ENCODE results near the gene ADCY5.

The ADCY5 gene

GRCh38 chr3:123406598-123406997, 42.3 kb downstream of the ADCY5 start:
- DNase-seq (ENCODE audit: low read depth in 3 of 3), result no peak

GRCh38 chr3:123405936-123406510, 42.9 kb downstream of the ADCY5 start:
- no peak for DNase-seq (ENCODE audit: low read depth in 3 of 3)

GRCh38 chr3:123405021-123405420, 43.9 kb downstream of the ADCY5 start:
- no peak for DNase-seq (ENCODE audit: low read depth in 3 of 3)

DNA sequence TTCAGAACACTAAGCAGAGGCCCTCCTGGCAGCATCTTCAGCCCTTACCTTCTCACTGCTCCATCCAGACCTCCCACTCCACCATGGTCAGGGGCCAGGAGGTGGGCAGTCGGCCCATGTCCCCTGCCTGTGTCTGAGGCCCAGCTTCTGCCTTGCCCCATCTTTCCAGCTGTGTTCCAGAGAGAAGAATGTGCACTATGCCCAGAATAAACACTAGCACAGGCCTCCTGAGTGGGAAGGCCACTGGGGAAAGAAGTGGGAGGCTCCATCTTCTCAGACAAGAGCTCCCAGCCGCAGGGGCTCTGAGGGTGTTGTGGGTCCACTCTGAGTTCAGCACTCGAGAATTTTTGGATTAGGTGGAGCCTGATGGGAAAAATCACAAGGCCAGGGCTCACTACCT, 44.5 kb downstream of the ADCY5 start:
- DNase-seq (ENCODE audit: low read depth in 3 of 3), result no peak

GRCh38 chr3:123401836-123402530, 46.9 kb downstream of the ADCY5 start:
- no peak for DNase-seq (ENCODE audit: low read depth in 3 of 3)

DNA sequence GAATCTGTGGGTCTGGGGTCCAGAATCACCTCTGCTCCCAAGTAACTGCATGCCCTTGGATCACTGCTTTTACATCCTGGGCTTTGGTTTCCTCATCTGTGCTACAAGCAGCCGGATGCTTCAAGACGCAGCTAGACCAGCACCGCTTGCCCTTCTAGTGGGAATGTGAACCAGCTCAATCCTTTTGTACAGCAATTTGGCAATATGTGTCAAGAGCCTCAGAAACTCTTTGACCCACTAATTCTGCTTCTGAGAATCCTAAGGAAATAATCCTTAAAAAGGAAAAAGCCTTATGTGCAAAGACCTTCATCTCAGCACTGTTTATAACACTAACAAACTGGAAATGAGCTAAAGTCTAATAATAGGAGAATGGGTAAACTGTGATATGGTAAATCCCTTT, 48.7 kb downstream of the ADCY5 start:
- DNase-seq (ENCODE audit: low read depth in 3 of 3), result no peak

DNA sequence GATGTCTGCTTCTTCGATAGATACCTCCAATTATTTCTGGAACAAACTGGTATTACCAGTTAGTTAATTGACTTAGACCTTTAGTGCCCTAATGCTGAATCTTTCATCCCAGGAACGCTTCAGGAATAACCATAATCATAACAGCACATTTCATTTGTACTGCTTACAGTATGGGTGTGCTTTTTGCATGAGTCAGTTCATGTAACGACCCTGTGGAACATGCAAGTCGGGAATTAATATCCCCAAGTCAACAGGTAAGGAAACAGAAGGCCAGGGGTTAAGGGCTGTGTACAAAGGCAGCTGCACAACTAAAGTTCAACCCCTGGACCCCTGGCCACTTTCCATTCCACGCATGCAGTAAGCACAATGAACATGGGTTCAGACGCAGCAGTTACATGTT, 49.2 kb downstream of the ADCY5 start:
- no peak for DNase-seq (ENCODE audit: low read depth in 3 of 3)

DNA sequence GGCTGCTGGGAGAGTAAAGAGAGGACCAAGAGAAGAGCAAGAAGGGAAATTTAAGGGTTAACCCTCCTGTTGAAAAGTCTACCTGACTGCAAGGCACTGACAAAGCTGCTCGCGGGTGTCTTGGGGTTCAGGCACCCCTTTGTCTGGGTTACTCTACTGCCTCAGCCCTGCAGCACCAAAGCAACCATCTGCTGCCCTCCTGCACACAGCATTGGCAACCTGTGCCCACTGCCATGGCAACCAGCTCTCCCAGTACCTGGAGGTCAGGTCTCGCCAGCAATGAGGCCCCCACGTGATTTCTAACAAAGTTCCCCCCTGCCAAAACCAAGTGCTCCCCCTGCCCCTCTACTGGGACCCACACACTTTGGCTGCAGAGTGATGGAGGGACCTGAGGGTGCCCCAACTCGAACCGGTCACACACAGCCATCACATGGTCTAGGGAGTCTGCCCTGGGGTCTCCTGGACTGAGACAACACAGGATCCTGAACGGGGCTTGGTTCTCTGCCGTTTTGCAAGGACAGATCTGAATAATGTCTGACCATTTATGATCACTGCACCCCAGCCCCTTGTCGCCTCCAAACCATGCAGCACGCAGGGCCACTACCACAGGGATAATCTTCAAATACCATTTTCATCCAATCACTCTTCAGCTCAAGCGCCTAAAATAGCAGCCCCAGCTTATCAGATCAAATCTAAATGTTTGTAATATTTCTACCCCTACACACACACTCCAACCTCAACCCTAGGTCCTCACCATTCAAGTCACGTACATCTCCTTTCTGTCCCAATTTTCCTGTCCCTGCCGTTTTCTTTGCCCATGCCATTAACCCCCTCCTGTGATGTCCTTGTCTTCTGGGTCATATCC, 50.7 kb downstream of the ADCY5 start:
- DNase-seq (ENCODE audit: low read depth in 3 of 3), result no peak

DNA sequence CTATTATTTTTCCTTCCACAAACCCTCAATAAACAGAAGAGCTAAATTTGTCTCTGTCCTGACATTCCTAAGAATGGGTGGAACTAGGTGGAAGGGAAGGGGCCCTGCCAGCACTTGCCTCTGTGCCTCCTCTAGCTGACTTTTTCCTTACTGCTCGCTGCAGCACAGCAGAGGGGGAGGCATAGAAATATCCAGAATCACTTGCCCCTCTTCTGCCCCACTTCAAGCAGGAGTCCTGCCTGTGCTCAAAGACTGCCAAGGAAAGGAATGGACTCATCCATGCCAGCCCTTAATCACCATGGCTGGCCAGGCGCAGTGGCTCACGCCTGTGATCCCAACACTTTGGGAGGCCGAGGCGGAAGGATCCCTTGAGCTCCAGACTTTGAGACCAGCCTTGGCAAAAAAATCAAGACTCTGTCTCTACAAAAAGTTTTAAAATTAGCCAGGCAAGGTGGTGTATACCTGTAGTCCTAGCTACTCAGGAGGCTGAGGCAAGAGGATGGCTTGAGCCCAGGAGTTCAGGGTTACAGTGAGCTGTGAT, 51.8 kb downstream of the ADCY5 start:
- no peak for DNase-seq (ENCODE audit: low read depth in 3 of 3)

DNA sequence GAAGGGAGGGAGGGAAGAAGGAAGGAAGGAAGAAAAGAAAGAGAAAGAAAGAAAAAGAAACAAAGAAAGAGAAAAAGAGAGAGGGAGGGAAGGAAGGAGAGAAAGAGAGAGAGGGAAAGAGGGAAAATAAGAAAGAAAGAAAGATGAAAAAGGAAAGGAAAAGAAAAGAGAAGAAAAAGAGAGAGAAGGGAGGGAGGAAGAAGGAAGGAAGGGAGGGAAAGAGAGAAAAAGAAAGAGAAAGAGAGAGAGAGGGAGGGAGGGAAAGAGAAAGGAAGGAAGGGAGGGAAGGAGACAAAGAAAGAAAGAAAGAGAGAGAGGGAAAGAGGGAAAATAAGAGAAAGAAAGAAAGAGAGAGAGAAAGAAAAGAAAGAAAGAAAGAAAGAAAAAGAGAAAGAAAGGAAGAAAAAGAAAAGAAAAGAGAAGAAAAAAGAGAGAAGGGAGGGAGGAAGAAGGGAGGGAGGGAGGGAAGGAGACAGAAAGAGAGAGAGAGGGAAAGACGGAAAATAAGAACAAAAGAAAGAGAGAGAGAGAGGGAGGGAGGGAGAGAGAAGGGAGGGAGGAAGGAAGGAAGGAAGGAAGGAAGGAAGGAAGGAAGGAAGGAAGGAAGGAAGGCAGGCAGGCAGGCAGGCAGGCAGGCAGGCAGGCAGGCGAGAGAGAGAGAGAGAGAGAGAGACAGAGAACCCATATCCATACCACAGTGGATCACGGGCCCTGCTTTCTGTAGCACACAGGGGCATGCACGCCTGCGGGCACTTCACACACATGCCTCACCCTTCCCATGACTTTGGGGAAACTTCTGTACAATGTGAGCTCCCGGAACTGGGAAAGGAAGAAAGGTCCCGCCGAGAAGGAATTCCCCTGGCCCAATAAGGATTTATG, 52.5 kb downstream of the ADCY5 start:
- no peak for DNase-seq (ENCODE audit: low read depth in 3 of 3)

DNA sequence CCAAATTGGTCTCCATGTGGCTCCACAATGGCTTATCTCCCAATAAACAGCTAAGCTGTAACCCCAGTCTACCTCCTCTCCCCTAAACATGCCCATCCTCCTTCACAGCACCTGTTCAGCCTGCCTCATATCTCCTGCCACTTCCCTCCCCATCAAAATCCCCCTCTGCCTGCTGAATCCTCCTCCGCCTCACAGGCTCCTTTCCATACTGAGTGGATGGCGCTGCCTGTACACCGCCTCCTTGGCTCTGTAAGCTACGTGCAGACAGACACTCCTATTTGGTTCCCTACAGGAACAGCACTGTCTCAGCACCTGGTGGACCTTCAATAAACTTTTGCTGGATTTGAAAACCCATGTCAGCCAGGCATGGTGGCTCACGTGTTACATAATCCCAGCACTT, 53.7 kb downstream of the ADCY5 start:
- no peak for DNase-seq (ENCODE audit: low read depth in 3 of 3)

GRCh38 chr3:123394391-123395020, 54.4 kb downstream of the ADCY5 start:
- DNase-seq (ENCODE audit: low read depth in 3 of 3), result no peak

DNA sequence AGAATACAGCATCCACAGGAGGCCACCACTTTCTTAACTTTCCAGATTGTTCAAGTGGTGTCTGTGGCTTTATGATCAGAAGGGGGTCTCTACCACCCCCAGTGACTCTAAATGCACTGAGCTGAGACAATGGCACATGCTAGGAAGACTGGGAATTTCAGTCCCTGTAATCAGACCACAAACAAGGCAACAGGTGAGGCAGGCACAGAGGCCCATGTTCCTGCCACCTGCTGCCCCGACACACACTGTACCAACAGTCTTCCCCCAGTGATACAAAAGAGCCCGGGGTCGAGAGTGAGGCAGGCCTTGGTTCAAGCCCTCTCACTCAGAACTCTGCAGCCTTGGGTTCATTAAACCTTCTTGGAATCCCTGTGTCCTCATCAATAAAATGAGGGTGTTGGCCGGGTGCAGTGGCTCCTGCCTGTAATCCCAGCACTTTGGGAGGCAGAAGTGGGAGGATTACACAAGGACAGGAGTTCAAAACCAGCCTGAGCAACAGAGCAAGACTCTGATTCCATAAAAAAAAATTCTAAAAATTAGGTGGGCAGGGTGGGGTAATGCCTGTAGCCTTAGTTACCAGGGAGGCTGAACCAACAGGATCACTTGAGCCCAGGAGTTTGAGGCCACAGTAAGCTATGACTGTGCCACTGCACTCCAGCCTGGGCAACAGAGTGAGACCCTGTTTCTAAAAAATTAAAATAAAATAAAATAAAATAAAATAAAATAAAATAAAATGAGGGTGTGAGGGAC, 55.8 kb downstream of the ADCY5 start:
- no peak for DNase-seq (ENCODE audit: low read depth in 3 of 3)

GRCh38 chr3:123392368-123392767, 56.5 kb downstream of the ADCY5 start:
- no peak for DNase-seq (ENCODE audit: low read depth in 3 of 3)

DNA sequence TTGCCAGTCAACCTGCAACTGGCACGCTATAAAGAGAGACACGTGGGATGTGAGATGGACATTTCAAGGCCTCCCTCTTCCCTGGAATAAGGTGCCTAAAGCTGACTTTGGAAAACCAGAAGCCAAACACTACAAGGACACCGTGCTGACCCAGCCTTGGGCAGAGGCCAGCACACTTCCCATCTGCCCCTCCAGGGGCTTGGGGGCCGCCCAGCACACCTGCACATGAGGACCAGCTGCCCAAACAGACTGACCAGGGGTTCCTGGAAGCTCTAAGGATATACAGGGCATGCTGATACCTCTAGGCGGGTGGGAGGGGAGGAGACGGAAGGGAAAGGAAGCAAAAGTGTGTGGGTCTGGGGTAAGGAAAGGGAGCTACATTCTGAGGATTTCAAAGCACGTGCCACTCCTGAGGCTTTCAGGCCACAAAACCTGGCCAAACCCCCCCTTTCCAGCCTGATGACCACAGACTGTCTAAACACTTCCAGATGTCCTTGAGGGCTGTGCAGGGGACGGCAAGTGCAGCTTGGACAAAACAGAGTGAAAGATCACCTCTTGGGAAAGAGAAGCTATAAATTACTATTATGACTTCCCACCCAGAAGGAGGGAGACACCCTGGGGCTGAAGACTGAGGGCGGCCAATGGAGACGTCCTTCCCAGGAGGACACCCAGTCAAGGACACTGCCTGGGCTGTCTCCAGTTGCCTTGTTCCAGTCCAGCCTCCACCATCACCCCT, 57.9 kb downstream of the ADCY5 start:
- no peak for DNase-seq (ENCODE audit: low read depth in 3 of 3)

- no peak for DNase-seq (ENCODE audit: low read depth in 3 of 3)
Measured at GRCh38 chr3:123389628-123389918, 59.3 kb downstream of the ADCY5 start.

DNA sequence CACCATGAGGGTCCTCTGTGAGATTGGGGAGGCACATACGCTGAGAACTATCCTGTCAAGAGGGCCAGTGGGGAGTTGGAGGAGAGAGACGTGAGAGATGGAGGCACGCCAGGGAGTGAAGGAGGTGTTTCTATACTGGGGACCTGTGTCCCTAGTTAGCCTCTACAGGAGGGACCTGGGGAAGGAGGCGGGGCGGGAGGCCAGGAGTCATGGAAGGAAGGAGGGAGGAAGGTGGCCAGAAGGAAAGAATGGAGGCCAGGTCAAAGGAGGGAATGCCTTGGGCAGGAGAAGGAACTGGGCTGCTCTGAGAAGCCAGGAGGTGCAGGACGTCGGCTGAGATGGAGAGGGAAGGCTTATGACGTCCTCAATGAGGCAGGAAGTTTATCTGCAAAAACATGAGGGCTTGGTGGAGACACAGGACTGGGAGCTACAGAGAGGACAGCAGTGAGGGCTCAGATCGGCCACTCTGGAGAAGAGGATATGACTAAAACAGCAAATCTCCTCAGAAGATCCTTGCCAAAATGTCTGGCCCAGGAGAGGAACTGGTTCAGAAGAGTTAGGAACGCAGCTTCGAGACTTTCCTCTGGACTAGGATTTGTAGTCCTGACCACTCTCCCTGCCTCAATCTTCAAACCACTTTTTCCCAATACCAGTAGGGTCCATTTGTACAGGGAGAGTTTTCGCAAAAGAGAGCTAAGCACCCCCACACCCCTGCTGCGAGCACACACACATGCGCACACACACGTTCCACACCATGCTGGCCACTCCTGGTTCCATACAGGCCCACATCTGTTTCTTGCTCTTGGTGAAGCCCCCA, 59.9 kb downstream of the ADCY5 start:
- DNase-seq (ENCODE audit: low read depth in 3 of 3), result no peak

- no peak for DNase-seq (ENCODE audit: low read depth in 3 of 3)
Measured at GRCh38 chr3:123388042-123388441, 60.8 kb downstream of the ADCY5 start.

DNA sequence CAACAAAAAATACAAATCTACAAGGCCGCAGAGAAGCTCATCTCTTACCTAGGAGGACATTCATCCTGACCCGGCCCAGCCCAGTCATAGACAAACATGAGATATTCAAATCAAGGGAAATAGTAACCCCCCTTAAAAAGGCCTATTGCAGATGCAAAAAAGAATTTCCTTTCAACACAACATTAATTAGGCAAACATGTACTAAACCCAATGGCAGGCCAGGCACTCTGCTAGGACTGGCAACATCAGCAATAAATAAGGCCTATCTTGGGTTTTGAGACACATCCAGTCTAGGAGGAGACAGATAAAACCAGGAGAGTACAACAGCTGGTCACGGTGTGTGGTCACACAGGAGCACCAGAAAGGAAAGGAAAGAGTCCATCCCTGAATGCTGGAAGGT, 61.4 kb downstream of the ADCY5 start:
- no peak for DNase-seq (ENCODE audit: low read depth in 3 of 3)

All from stimulated activated CD4-positive, alpha-beta T cell treated with anti-CD3 and anti-CD28 coated beads, TNF-alpha, amount 100 ng/mL, for 24 hours (primary cell).